ENCODE results near the gene KCTD20. TPM values are rescaled to one million over a fixed set of nuclear protein-coding genes. Genes with fewer than 3 reads are reported as not detected.

The KCTD20 gene
- total RNA-seq, 1 experiment from 2014 or later, result 41.6 TPM

GRCh38 chr6:36441307-36441894, 1.4 kb upstream of the KCTD20 start:
- H3K4me1 ChIP-seq (ENCODE audit: control insufficient read depth, insufficient read depth, low read length), result peaks cover 26% of the 10 kb centered on the region

GRCh38 chr6:36442103-36442670, 613 bp upstream of the KCTD20 start:
- no peaks in the 10 kb centered on the region for H3K9me3 ChIP-seq (ENCODE audit: control insufficient read depth, insufficient read depth, low read depth, low read length)
- no peaks in the 10 kb centered on the region for H3K27me3 ChIP-seq (ENCODE audit: control insufficient read depth, insufficient read depth, low read length)
- ATAC-seq (no peak), DNase-seq (ENCODE audit: low read depth, low spot score) (no peak)
- CTCF ChIA-PET, result no interaction called here
- TF ChIP-seq, protein P1, sequence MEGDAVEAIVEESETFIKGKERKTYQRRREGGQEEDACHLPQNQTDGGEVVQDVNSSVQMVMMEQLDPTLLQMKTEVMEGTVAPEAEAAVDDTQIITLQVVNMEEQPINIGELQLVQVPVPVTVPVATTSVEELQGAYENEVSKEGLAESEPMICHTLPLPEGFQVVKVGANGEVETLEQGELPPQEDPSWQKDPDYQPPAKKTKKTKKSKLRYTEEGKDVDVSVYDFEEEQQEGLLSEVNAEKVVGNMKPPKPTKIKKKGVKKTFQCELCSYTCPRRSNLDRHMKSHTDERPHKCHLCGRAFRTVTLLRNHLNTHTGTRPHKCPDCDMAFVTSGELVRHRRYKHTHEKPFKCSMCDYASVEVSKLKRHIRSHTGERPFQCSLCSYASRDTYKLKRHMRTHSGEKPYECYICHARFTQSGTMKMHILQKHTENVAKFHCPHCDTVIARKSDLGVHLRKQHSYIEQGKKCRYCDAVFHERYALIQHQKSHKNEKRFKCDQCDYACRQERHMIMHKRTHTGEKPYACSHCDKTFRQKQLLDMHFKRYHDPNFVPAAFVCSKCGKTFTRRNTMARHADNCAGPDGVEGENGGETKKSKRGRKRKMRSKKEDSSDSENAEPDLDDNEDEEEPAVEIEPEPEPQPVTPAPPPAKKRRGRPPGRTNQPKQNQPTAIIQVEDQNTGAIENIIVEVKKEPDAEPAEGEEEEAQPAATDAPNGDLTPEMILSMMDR (IDR thresholded peaks at IDR 0.05), result no peak
- TF ChIP-seq TCF7L2 (IDR thresholded peaks at IDR 0.05; ENCODE audit: low read depth, low read length) (no peak), SIN3A (IDR thresholded peaks at IDR 0.05; ENCODE audit: borderline replicate concordance, insufficient read depth, low read depth, low read length) (no peak), REST (IDR thresholded peaks at IDR 0.05; ENCODE audit: insufficient read depth in 1 of 2, low read depth in 2 of 2, low read length in 1 of 2) (no peak), POLR2AphosphoS5 (IDR thresholded peaks at IDR 0.05; ENCODE audit: low read depth, low read length) (no peak)
- in situ Hi-C loops (cut with HindIII; ENCODE audit: low pct_unique_long_range_greater_than_20kb, low sequenced_read_pairs), result no loop called here
- intact Hi-C loops (cut with micrococcal nuclease; ENCODE audit: unreplicated experiment), result no loop called here
- TSS peak; percentile 96 for BruUV-seq (replicated peaks)
- POLR2A ChIA-PET, result no interaction called here
- peak overlapping the region; percentile 84 to 92 for H3K4me3 ChIP-seq (ENCODE audit: low read depth in 2 of 2, low read length in 2 of 2)
- H3K27ac ChIP-seq (ENCODE audit: low read length), result peak overlapping the region; percentile 95
- peaks cover 26% of the 10 kb centered on the region for H3K4me1 ChIP-seq (ENCODE audit: control insufficient read depth, insufficient read depth, low read length)
- no peaks in the 10 kb centered on the region; the same call in 1 of the 2 replicates for H3K36me3 ChIP-seq (ENCODE audit: control insufficient read depth, insufficient read depth, low read length)

More at GRCh38 chr6:36441307-36441894, 1.4 kb upstream of the KCTD20 start:
- Histone ChIP-seq H3K9me3 (ENCODE audit: control insufficient read depth, insufficient read depth, low read depth, low read length) (no peaks in the 10 kb centered on the region), H3K27ac (ENCODE audit: low read length) (peak overlapping the region; percentile 95), H3K36me3 (ENCODE audit: control insufficient read depth, insufficient read depth, low read length) (no peaks in the 10 kb centered on the region; the same call in 1 of the 2 replicates), H3K27me3 (ENCODE audit: control insufficient read depth, insufficient read depth, low read length) (no peaks in the 10 kb centered on the region), H3K4me3 (ENCODE audit: low read depth in 2 of 2, low read length in 2 of 2) (peak overlapping the region; percentile 0 to 14; a peak in 1 of 4 replicates)
- TF ChIP-seq, protein P1 (IDR thresholded peaks at IDR 0.05), result no peak
- TF ChIP-seq TCF7L2 (IDR thresholded peaks at IDR 0.05; ENCODE audit: low read depth, low read length), result no peak
- TF ChIP-seq SIN3A (IDR thresholded peaks at IDR 0.05; ENCODE audit: borderline replicate concordance, insufficient read depth, low read depth, low read length), result no peak
- TF ChIP-seq POLR2AphosphoS5 (IDR thresholded peaks at IDR 0.05; ENCODE audit: low read depth, low read length), result peak; percentile 56
- no peak for TF ChIP-seq REST (IDR thresholded peaks at IDR 0.05; ENCODE audit: insufficient read depth in 1 of 2, low read depth in 2 of 2, low read length in 1 of 2)
- ChIA-PET POLR2A (interaction anchor here (0.6 to 0.8 kb wide), 2 partner anchors 46 to 60 kb away, joined by 3 to 6 read pairs; no protein-coding TSS in a partner anchor), CTCF (no interaction called here)
- in situ Hi-C loops (cut with HindIII; ENCODE audit: low pct_unique_long_range_greater_than_20kb, low sequenced_read_pairs), result no loop called here
- DNase-seq (ENCODE audit: low read depth, low spot score) (peak; percentile 97), ATAC-seq (peak; percentile 92)
- BruUV-seq (replicated peaks), result no TSS peak
- intact Hi-C loops (cut with micrococcal nuclease; ENCODE audit: unreplicated experiment), result no loop called here

All from Panc1 (cell line).